ENCODE data around the gene AP3B2. TPM values are rescaled to one million over a fixed set of nuclear protein-coding genes. Genes with fewer than 3 reads are reported as not detected.
A peak's percentile ranks its signal among the peaks of the same experiment; 100 is the strongest.

The AP3B2 gene, protein sequence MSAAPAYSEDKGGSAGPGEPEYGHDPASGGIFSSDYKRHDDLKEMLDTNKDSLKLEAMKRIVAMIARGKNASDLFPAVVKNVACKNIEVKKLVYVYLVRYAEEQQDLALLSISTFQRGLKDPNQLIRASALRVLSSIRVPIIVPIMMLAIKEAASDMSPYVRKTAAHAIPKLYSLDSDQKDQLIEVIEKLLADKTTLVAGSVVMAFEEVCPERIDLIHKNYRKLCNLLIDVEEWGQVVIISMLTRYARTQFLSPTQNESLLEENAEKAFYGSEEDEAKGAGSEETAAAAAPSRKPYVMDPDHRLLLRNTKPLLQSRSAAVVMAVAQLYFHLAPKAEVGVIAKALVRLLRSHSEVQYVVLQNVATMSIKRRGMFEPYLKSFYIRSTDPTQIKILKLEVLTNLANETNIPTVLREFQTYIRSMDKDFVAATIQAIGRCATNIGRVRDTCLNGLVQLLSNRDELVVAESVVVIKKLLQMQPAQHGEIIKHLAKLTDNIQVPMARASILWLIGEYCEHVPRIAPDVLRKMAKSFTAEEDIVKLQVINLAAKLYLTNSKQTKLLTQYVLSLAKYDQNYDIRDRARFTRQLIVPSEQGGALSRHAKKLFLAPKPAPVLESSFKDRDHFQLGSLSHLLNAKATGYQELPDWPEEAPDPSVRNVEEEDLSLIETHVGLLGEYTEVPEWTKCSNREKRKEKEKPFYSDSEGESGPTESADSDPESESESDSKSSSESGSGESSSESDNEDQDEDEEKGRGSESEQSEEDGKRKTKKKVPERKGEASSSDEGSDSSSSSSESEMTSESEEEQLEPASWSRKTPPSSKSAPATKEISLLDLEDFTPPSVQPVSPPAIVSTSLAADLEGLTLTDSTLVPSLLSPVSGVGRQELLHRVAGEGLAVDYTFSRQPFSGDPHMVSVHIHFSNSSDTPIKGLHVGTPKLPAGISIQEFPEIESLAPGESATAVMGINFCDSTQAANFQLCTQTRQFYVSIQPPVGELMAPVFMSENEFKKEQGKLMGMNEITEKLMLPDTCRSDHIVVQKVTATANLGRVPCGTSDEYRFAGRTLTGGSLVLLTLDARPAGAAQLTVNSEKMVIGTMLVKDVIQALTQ
- 0.35 TPM for polyA plus RNA-seq

DNA sequence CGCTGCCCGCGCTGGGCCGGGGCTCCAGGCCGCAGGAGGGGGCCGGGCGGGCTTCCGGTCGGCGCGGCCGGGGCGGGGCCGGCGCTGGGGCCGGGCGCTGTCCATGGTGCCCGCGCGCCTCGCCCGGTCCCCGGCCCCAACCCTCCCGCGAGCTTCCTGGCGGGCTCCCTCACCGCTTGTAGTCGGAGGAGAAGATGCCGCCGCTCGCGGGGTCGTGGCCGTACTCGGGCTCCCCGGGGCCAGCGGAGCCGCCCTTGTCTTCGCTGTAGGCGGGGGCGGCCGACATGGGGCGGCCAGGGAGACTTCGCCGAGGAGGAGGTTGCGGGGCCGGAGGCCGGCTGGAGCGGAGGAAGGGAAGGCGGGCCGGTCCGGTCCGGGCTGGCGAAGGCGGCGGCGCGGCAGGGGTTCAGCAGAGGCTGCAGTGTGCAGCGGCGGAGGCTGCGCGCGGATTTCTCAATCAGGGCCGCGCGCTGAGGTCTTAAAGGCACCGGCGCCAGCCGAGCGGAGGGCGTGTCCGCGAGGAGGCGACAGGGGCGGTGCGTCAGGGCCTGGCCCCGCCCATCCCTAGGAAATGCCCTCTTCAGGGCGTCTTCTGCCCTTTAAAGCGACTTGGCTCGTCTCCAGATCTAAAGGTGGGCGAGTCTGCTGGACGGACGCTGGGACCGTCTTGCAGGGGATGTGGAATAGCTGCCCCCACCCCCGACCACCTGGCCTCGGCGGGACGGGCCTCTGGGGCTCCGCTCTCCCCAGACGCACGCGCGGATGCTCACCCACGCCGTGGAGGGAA is at the start of gene AP3B2:
AP3B2 (minus strand) TSS at position 455 of the 787 bp plus-strand sequence; CDS start at position 286, 169 bp downstream.
- peaks cover 12% of the 10 kb centered on the region for H3K27me3 Mint-ChIP-seq
- no peaks in the 10 kb centered on the region for H3K9me3 Mint-ChIP-seq
- no peaks in the 10 kb centered on the region for H3K4me1 Mint-ChIP-seq
- no peak within 1 kb of the TSS for H3K27ac Mint-ChIP-seq
- H3K36me3 Mint-ChIP-seq: no peaks in the 10 kb centered on the region
- H3K4me3 Mint-ChIP-seq: peak within 1 kb of the TSS; percentile 61 to 86 (median 78)

DNA sequence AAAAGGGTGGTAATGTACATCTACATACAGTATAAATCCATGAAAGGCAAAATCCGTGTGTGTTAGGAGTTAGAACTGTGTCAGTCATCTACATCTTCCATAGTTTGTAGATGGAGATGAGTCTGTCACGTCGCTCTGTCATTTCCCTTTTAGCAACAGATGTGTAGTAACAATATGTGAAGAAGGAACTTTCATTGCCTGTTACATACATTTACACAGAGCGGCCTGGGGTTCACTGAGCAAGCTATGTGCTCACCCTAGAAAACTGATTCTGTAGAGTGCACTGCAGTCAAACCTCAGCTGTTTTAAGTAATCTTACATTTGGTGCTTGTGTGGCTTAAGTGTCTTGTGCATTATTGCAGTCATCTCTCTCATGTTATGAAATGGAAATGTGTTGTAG is 41.6 kb upstream of the AP3B2 start:
- H3K9me3 Mint-ChIP-seq: no peaks in the 10 kb centered on the region
- H3K27ac Mint-ChIP-seq: peak overlapping the region in 2 of 3 donors; percentile 25 to 96
- H3K4me3 Mint-ChIP-seq: peak overlapping the region; percentile 89 to 100 (median 98)
- H3K4me1 Mint-ChIP-seq: peaks cover 31 to 38% (median 33%) of the 10 kb centered on the region in 3 donors
- H3K27me3 Mint-ChIP-seq: no peaks in the 10 kb centered on the region
- peaks cover 5% of the 10 kb centered on the region for H3K36me3 Mint-ChIP-seq

DNA sequence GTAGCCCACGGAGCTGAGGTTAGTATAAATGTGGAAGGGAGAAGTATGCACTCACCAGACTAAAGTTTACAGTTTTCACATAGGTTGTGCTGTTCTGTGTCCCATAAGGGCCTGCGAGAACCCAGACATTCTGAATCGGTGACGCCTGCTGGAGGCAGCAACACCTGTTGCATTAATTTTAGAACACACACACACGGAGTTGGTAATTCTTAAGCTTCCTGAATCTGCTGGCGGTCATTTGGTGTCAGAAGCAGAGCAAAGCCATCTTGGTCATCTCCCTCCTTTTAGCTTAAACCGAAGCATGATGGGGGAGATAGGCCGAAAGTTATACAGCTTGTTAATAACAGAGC is 41.1 kb upstream of the AP3B2 start:
- Mint-ChIP-seq H3K4me3 (peak overlapping the region; percentile 89 to 100 (median 98)), H3K4me1 (peaks cover 30 to 34% (median 31%) of the 10 kb centered on the region in 3 donors), H3K36me3 (peaks cover 5% of the 10 kb centered on the region), H3K27me3 (no peaks in the 10 kb centered on the region), H3K9me3 (no peaks in the 10 kb centered on the region), H3K27ac (peak overlapping the region; percentile 25 to 96 (median 86))

DNA sequence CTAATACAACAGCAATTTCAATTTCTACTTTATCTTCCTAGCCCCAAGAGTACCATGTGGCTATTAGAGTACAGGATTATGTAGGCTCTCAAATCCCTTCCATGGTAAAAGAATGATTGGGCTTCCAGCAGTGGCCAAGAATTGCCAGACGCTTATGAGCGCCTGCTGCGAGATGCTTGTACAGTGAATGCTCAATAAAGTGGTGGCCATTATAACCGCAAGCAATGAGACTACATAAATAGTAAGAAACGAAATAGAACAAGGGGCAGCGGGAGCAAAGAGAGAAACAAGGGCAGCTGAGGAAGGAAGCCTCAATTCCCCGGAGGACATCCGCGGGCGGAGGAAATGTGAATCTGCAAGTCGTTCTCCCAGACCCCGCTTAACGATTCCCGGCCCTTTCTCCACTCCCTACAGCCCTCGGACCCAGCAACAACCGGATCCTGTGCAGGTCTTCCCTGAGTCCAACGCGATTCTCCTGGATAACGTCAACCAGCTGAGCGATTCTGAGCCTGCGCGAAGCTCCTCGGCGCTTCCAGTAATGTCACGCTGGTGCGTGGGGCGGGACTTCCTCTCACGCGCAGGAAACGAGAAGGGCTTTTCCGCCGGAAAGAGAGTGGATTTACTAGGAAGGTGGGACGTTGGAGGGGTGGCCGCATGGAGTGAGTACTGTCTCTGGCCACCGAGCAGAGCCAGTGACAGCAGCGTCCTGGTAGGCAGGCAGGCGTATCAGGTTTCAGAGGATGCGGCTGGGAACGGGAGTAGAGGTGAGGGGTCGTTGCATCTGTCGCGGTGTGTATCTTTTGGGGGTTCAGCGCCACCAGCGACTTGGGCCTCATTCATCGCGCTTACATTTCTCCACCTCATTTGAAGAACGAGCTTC is 40.5 kb upstream of the AP3B2 start:
- Mint-ChIP-seq H3K9me3 (no peaks in the 10 kb centered on the region), H3K4me3 (peak overlapping the region; percentile 89 to 100 (median 98)), H3K36me3 (peaks cover 5% of the 10 kb centered on the region), H3K27ac (peak overlapping the region; percentile 25 to 96 (median 86)), H3K4me1 (peaks cover 30 to 34% (median 31%) of the 10 kb centered on the region in 3 donors), H3K27me3 (no peaks in the 10 kb centered on the region)

DNA sequence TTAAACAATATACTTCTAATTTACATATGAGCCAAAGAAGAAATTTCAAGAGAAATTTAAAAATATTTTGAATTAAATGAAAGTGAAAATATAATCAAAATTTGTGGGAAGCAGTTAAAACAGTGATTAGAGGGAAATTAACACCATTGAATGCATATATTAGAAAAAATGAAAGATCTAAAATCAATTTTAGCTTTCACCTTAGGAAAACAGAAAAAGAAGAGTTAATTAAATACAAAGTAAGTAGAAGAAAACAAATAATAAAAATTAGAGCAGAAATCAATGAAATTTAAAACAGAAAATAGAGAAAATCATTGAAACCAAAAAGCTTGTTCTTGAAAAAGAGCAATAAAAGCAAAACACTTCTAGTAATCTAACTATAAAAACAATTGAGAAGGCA is 38.6 kb upstream of the AP3B2 start:
- Mint-ChIP-seq H3K4me3 (peak overlapping the region in 2 of 4 donors; percentile 72 to 89), H3K36me3 (peaks cover 5% of the 10 kb centered on the region), H3K4me1 (peaks cover 27 to 30% (median 29%) of the 10 kb centered on the region in 3 donors), H3K9me3 (no peaks in the 10 kb centered on the region), H3K27ac (no peak overlapping the region), H3K27me3 (no peaks in the 10 kb centered on the region)

DNA sequence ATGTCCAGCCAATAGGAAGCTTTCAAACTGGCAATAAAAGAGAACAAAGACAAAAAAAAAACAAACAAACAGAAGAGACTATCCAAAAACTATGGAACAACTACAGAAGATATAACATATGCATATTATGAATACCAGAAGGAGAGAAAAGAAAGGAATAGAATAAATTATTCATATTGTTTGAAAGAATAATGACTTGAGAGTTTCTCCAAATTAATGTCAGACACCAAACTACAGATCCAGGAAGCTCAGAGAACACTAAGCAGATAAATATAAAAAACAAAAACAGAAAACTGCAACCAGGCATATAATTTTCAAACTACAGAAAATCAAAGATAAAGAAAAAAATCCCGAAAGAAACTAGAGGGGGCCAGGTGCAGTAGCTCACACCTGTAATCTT is 34.1 kb upstream of the AP3B2 start:
- Mint-ChIP-seq H3K4me1 (peaks cover 0 to 3% (median 3%) of the 10 kb centered on the region in 3 donors), H3K4me3 (no peak overlapping the region), H3K27ac (no peak overlapping the region), H3K36me3 (no peaks in the 10 kb centered on the region), H3K9me3 (no peaks in the 10 kb centered on the region), H3K27me3 (no peaks in the 10 kb centered on the region)

DNA sequence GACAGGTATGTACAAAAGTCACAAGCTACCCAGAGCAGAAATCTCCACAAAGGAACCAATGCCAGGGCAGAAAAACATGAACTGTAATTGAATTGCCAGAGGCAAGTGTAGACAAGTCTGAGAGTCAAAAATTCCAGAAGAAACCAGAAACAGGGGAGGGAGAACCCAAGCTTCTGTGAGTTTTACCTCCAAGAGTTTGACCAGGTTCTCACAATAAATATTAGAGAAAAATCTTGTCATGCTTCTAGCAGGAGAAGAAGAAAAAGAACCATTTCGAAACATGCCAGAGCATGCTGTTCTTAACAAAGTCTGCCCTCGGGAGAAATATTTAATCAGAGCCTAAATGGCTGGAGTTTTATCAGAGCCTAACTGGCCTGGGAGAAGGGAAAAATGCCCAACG is 32.5 kb upstream of the AP3B2 start:
- Mint-ChIP-seq H3K4me3 (no peak overlapping the region), H3K27ac (no peak overlapping the region), H3K4me1 (peaks cover 0 to 5% (median 0%) of the 10 kb centered on the region in 3 donors), H3K9me3 (no peaks in the 10 kb centered on the region), H3K36me3 (peaks cover 5% of the 10 kb centered on the region), H3K27me3 (no peaks in the 10 kb centered on the region)

DNA sequence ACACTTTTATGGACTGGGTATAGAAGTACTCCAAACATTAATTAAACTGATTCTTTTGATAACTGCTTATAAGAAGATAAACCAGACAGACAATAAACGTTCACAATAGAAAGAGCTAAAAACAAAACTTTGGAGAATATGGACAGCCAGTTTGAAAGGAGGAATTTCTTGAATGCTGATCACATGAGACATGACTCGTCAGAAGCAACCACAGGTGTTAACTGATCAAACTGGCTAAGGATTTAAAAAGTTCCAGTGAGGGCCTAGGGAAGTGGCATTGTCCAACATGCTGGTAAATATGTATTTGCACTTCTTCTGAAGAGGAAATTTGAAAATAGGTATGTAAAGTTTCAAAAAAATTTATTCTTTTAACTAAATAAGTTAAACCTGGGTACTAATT is 29.4 kb upstream of the AP3B2 start:
- Mint-ChIP-seq H3K9me3 (no peaks in the 10 kb centered on the region), H3K4me1 (peaks cover 0 to 5% (median 0%) of the 10 kb centered on the region in 3 donors), H3K27me3 (no peaks in the 10 kb centered on the region), H3K36me3 (peaks cover 10% of the 10 kb centered on the region), H3K27ac (no peak overlapping the region), H3K4me3 (no peak overlapping the region)

DNA sequence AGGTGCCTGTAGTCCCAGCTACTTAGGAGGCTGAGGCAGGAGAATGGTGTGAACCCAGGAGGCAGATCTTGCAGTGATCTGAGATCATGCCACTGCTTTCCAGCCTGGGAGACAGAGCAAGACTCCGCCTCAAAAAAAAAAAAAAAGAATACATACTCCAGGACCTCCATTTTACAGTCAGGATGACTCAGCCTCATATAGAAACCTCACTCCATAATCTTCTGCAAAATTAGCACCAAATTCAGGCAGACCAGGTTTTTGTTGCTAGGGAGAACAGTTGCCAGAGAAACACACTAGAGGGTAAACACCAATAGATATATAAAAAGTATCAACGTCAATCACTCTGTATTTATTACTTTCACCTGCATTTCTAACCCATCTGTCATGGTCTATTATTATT is 28.3 kb upstream of the AP3B2 start:
- H3K9me3 Mint-ChIP-seq: no peaks in the 10 kb centered on the region
- no peak overlapping the region for H3K27ac Mint-ChIP-seq
- H3K4me1 Mint-ChIP-seq: peaks cover 0 to 5% (median 0%) of the 10 kb centered on the region in 3 donors
- H3K27me3 Mint-ChIP-seq: no peaks in the 10 kb centered on the region
- no peak overlapping the region for H3K4me3 Mint-ChIP-seq
- peaks cover 16% of the 10 kb centered on the region for H3K36me3 Mint-ChIP-seq

DNA sequence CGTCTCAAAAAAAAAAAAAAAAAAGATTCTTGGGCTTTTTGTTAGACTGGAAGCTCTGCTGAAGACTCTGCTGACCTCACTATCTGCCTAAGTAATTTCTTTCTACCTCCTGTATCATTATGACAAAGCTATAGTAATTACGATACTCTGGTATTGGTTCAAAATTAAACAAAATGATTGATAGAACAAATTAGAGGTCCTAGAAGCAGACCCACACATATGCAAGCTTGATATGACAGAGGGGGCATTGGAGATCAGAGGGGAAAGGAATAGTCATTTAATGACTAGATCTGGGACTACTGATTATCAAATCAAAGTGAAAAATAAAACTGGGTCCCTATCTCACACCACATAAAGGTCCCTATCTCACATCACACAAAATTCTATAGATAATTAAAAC is 21.9 kb upstream of the AP3B2 start:
- H3K9me3 Mint-ChIP-seq: no peaks in the 10 kb centered on the region
- no peaks in the 10 kb centered on the region for H3K4me1 Mint-ChIP-seq
- no peak overlapping the region for H3K27ac Mint-ChIP-seq
- H3K4me3 Mint-ChIP-seq: no peak overlapping the region
- H3K36me3 Mint-ChIP-seq: peaks cover 27% of the 10 kb centered on the region
- no peaks in the 10 kb centered on the region for H3K27me3 Mint-ChIP-seq

DNA sequence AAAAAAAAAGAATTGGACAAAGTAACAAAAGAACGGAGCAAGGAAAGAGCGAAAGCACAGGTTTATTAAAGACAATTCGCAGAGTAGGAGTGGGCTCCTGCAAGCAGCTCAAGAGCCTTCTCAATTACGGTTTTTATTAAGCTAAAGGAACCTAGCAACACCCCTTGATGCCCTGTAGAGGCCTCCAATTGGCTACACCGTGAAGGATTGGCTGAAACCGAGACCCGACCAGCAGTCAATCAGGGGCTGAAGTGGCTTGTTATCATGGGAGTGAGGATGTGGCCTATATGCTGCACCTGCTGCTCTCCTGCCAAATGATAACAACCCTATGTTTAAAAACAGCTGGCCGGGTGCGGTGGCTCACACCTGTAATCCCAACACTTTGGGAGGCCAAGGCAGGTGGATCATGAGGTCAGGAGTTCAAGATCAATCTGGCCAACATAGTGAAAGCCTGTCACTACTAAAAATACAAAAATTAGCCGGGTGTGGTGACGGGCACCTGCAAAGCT is 20.4 kb upstream of the AP3B2 start:
- H3K9me3 Mint-ChIP-seq: no peaks in the 10 kb centered on the region
- H3K4me3 Mint-ChIP-seq: no peak overlapping the region
- H3K27ac Mint-ChIP-seq: no peak overlapping the region
- no peaks in the 10 kb centered on the region for H3K4me1 Mint-ChIP-seq
- H3K27me3 Mint-ChIP-seq: no peaks in the 10 kb centered on the region
- H3K36me3 Mint-ChIP-seq: peaks cover 25% of the 10 kb centered on the region

DNA sequence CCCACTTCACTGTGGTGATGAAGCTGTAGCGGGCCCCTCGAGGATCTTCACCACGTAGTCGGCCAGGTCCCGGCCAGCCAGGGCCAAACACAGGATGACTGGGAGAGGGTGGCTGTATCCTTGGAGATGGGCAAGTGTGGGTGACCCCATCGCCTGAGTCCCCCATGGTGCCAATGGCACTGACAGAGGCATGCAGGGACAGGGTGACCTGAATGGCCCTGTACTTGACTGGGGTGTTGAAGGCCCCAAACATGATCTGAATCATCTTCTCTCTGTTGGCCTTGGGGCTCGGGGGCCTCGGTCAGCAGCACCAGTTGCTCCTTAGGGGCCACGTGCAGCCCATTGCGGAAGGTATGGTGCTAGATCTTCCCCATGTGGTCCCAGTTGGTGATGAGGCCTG is 17.1 kb upstream of the AP3B2 start:
- no peaks in the 10 kb centered on the region for H3K9me3 Mint-ChIP-seq
- H3K27me3 Mint-ChIP-seq: no peaks in the 10 kb centered on the region
- H3K36me3 Mint-ChIP-seq: peaks cover 11% of the 10 kb centered on the region
- no peak overlapping the region for H3K4me3 Mint-ChIP-seq
- peaks cover 0 to 2% (median 0%) of the 10 kb centered on the region in 3 donors for H3K4me1 Mint-ChIP-seq
- no peak overlapping the region for H3K27ac Mint-ChIP-seq

DNA sequence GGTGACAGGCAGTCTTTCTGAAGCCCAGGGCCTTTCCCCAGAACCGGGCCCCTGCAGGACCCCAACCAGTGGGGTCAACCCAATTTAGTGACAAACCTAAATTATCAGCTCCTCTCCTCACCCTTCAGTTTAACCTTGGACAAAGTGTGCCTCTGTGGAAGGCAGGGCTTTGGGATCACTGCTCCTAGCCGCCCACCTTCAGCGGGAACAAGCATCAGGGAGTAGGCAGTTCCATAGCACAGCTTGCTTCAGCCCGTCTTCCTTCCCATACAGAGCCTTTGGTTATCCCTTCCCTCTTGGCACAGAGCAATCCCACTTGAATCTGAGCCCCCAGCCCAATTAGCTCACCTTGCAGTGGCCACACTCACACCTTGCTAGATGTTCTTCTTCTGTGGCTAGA is 5.3 kb upstream of the AP3B2 start:
- peaks cover 14% of the 10 kb centered on the region for H3K27me3 Mint-ChIP-seq
- no peak overlapping the region for H3K4me3 Mint-ChIP-seq
- peaks cover 3 to 6% (median 4%) of the 10 kb centered on the region in 3 donors for H3K9me3 Mint-ChIP-seq
- H3K4me1 Mint-ChIP-seq: peaks cover 0 to 2% (median 0%) of the 10 kb centered on the region in 3 donors
- H3K36me3 Mint-ChIP-seq: peaks cover 3% of the 10 kb centered on the region
- H3K27ac Mint-ChIP-seq: no peak overlapping the region

All from IgD-negative memory B cell (primary cell).